Measurements from ENCODE around the gene PCBP2.

The PCBP2 gene

GRCh38 chr12:53481939-53482586 lies 30.2 kb downstream of the PCBP2 start:
- Mint-ChIP-seq H3K27ac (peak overlapping the region; percentile 22 to 79 (median 43)), H3K4me3 (no peak overlapping the region), H3K27me3 (ENCODE audit: low read depth) (no peaks in the 10 kb centered on the region), H3K4me1 (peaks cover 5% of the 10 kb centered on the region), H3K9me3 (no peaks in the 10 kb centered on the region), H3K36me3 (ENCODE audit: low read depth) (peaks cover 61% of the 10 kb centered on the region)
- peak in 2 of 3 experiments; percentile 18 to 39 for TF ChIP-seq CTCF (IDR thresholded peaks at IDR 0.05; ENCODE audit: unreplicated experiment in 3 of 3)

- H3K9me3 Mint-ChIP-seq, result no peaks in the 10 kb centered on the region
- peak overlapping the region in 1 of 3 experiments; percentile 24 for H3K27ac Mint-ChIP-seq
- H3K4me1 Mint-ChIP-seq, result peaks cover 5% of the 10 kb centered on the region
- H3K36me3 Mint-ChIP-seq (ENCODE audit: low read depth), result peaks cover 60% of the 10 kb centered on the region
- TF ChIP-seq CTCF (IDR thresholded peaks at IDR 0.05; ENCODE audit: unreplicated experiment in 3 of 3), result no peak
- no peaks in the 10 kb centered on the region for H3K27me3 Mint-ChIP-seq (ENCODE audit: low read depth)
- H3K4me3 Mint-ChIP-seq, result no peak overlapping the region
These were observed 30.8 kb downstream of the PCBP2 start for GRCh38 chr12:53482626-53483168.

GRCh38 chr12:53483225-53483978 lies 31.5 kb downstream of the PCBP2 start:
- Mint-ChIP-seq H3K27me3 (ENCODE audit: low read depth) (no peaks in the 10 kb centered on the region), H3K4me1 (peaks cover 5% of the 10 kb centered on the region), H3K4me3 (no peak overlapping the region), H3K27ac (peak overlapping the region in 2 of 3 experiments; percentile 24 to 31), H3K9me3 (no peaks in the 10 kb centered on the region), H3K36me3 (ENCODE audit: low read depth) (peaks cover 59% of the 10 kb centered on the region)
- TF ChIP-seq CTCF (IDR thresholded peaks at IDR 0.05; ENCODE audit: unreplicated experiment in 3 of 3), result no peak

GRCh38 chr12:53483979-53484377 lies 32.1 kb downstream of the PCBP2 start:
- H3K4me3 Mint-ChIP-seq, result no peak overlapping the region
- H3K36me3 Mint-ChIP-seq (ENCODE audit: low read depth), result peaks cover 56% of the 10 kb centered on the region
- peaks cover 5% of the 10 kb centered on the region for H3K4me1 Mint-ChIP-seq
- no peaks in the 10 kb centered on the region for H3K27me3 Mint-ChIP-seq (ENCODE audit: low read depth)
- no peak for TF ChIP-seq CTCF (IDR thresholded peaks at IDR 0.05; ENCODE audit: unreplicated experiment in 3 of 3)
- peak overlapping the region; percentile 18 to 43 (median 31) for H3K27ac Mint-ChIP-seq
- H3K9me3 Mint-ChIP-seq, result no peaks in the 10 kb centered on the region

- Mint-ChIP-seq H3K9me3 (no peaks in the 10 kb centered on the region), H3K4me1 (peaks cover 10% of the 10 kb centered on the region), H3K27ac (peak overlapping the region; percentile 29 to 69 (median 31)), H3K4me3 (no peak overlapping the region), H3K27me3 (ENCODE audit: low read depth) (no peaks in the 10 kb centered on the region), H3K36me3 (ENCODE audit: low read depth) (peaks cover 51% of the 10 kb centered on the region)
- TF ChIP-seq CTCF (IDR thresholded peaks at IDR 0.05; ENCODE audit: unreplicated experiment in 3 of 3), result no peak
These were observed 33.0 kb downstream of the PCBP2 start for GRCh38 chr12:53484686-53485575.

All from nephron (organoid).